Measurements from ENCODE around the gene SAMD10.
A peak's percentile ranks its signal among the peaks of the same experiment; 100 is the strongest.

Gene SAMD10

DNA sequence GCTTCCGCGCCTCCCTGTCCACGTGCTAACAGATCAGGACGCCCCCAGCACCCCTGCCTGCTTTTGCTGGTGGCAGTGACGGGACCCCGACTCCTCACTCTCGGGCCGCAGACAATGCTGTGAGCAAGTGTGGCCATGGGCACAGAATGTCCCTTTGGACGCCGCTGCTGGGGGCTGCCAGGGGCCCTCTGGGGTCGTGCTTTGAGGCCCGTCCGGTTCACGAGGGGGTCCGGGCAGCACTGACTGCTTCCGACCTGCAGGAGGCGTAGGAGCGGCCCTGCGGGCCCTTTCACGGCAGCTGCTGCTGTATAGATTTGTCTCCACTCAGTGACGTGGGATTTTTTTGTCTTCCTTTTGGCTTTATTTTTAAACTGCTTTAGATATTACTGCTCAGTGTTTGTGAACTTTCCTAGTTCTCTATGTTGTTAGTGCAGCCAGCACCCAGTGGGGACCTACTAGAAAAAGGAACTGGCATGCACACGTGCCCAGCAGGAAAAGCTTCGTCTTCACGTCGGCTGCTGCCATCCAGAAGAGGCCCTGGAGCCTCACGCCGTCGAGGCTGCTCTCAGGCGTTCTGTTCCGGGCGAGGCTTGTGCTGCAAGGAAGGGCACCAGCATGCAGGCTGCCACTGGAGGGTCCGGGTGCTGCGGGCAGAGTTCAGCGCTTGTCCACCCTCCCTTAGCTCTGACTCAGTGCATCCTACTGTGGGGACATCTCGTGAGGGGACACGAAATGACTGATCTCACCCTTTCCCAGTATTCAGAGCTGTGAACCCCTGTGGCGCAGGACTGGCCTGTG is 45.0 kb downstream of the SAMD10 start:
- Histone ChIP-seq H3K4me1 (ENCODE audit: insufficient read depth, low read length, severe bottlenecking) (no peaks in the 10 kb centered on the region), H3K9me3 (ENCODE audit: low read length) (no peaks in the 10 kb centered on the region), H3K4me3 (ENCODE audit: low read depth, low read length, poor library complexity, severe bottlenecking) (no peak overlapping the region), H3K27ac (ENCODE audit: low read depth, low read length, poor library complexity, severe bottlenecking) (no peak overlapping the region), H3F3A (ENCODE audit: insufficient read depth, low read length) (no peaks in the 10 kb centered on the region), H3K4me2 (ENCODE audit: low read length) (no peak overlapping the region), H3K36me3 (ENCODE audit: insufficient read depth, low read length) (peaks cover 76% of the 10 kb centered on the region), H3K79me2 (ENCODE audit: insufficient read depth, low read length) (no peaks in the 10 kb centered on the region), H3K9me2 (ENCODE audit: low read depth, low read length) (no peaks in the 10 kb centered on the region), H4K20me1 (ENCODE audit: insufficient read depth, low read length) (no peaks in the 10 kb centered on the region), H2AFZ (ENCODE audit: low read length) (no peak overlapping the region), H3K9ac (ENCODE audit: low read length) (no peak overlapping the region), H3K27me3 (ENCODE audit: insufficient read depth, low read length) (no peaks in the 10 kb centered on the region)
- TF ChIP-seq, protein P1, sequence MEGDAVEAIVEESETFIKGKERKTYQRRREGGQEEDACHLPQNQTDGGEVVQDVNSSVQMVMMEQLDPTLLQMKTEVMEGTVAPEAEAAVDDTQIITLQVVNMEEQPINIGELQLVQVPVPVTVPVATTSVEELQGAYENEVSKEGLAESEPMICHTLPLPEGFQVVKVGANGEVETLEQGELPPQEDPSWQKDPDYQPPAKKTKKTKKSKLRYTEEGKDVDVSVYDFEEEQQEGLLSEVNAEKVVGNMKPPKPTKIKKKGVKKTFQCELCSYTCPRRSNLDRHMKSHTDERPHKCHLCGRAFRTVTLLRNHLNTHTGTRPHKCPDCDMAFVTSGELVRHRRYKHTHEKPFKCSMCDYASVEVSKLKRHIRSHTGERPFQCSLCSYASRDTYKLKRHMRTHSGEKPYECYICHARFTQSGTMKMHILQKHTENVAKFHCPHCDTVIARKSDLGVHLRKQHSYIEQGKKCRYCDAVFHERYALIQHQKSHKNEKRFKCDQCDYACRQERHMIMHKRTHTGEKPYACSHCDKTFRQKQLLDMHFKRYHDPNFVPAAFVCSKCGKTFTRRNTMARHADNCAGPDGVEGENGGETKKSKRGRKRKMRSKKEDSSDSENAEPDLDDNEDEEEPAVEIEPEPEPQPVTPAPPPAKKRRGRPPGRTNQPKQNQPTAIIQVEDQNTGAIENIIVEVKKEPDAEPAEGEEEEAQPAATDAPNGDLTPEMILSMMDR (IDR thresholded peaks at IDR 0.05; ENCODE audit: low read length) = peak; percentile 63
- TF ChIP-seq EZH2 (IDR thresholded peaks at IDR 0.05; ENCODE audit: borderline replicate concordance, low read length) = no peak

DNA sequence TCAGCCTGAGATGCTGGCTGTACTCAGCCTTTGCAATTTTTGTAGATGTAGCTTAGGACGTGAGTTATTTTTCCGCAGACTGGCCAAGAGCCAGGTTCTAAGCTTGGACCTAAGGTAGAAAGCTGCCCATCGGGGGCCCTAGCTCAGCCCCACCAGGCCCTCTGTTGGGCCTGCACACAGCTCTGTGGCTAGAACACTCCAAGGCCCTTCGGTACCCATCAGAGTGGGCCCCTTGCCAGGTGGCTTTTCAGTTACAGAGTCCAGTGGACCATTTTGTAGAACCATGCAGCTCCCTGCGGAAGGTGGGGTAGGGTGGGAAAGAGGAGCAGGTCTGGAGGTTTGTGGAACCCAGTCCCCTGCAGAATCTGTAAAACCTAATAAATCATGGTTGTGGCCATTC is 45.8 kb downstream of the SAMD10 start:
- Histone ChIP-seq H3F3A (ENCODE audit: insufficient read depth, low read length) (no peaks in the 10 kb centered on the region), H3K27ac (ENCODE audit: low read depth, low read length, poor library complexity, severe bottlenecking) (no peak overlapping the region), H3K9ac (ENCODE audit: low read length) (no peak overlapping the region), H3K36me3 (ENCODE audit: insufficient read depth, low read length) (peaks cover 77% of the 10 kb centered on the region), H3K79me2 (ENCODE audit: insufficient read depth, low read length) (no peaks in the 10 kb centered on the region), H3K4me2 (ENCODE audit: low read length) (no peak overlapping the region), H3K4me1 (ENCODE audit: insufficient read depth, low read length, severe bottlenecking) (no peaks in the 10 kb centered on the region), H3K27me3 (ENCODE audit: insufficient read depth, low read length) (no peaks in the 10 kb centered on the region), H3K4me3 (ENCODE audit: low read depth, low read length, poor library complexity, severe bottlenecking) (no peak overlapping the region), H2AFZ (ENCODE audit: low read length) (no peak overlapping the region), H3K9me3 (ENCODE audit: low read length) (no peaks in the 10 kb centered on the region), H4K20me1 (ENCODE audit: insufficient read depth, low read length) (no peaks in the 10 kb centered on the region), H3K9me2 (ENCODE audit: low read depth, low read length) (no peaks in the 10 kb centered on the region)
- TF ChIP-seq, protein P1 (IDR thresholded peaks at IDR 0.05; ENCODE audit: low read length) = no peak
- TF ChIP-seq EZH2 (IDR thresholded peaks at IDR 0.05; ENCODE audit: borderline replicate concordance, low read length) = no peak

DNA sequence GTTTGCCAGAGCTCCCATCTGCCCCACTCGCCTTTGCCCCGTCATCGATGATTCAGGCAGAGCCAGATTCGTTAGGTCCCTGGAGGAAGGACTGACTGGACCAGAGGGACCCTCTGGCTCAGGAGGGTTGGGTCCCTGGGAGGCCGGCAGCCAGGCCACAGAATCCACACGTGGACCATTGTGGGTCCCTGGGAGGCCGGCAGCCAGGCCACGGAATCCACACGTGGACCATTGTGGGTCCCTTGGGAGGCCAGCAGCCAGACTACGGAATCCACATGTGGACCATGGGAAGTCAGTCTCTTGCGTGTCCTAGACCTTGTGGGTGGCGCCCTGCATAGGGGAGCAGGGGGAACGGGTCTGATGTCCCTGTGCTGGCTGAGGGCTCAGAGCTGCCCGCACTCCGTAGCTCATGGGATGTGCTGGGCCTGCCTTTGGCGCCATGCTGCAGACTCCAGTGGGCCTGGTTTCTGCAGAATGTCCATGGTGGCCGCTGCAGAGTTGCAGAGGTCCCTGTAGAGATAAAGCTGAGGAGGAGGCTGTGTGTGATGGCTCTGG is 46.8 kb downstream of the SAMD10 start:
- Histone ChIP-seq H3K9ac (ENCODE audit: low read length) (no peak overlapping the region), H3F3A (ENCODE audit: insufficient read depth, low read length) (no peaks in the 10 kb centered on the region), H3K27me3 (ENCODE audit: insufficient read depth, low read length) (no peaks in the 10 kb centered on the region), H3K9me3 (ENCODE audit: low read length) (no peaks in the 10 kb centered on the region), H4K20me1 (ENCODE audit: insufficient read depth, low read length) (no peaks in the 10 kb centered on the region), H3K4me1 (ENCODE audit: insufficient read depth, low read length, severe bottlenecking) (no peaks in the 10 kb centered on the region), H3K9me2 (ENCODE audit: low read depth, low read length) (no peaks in the 10 kb centered on the region), H3K79me2 (ENCODE audit: insufficient read depth, low read length) (no peaks in the 10 kb centered on the region), H3K4me3 (ENCODE audit: low read depth, low read length, poor library complexity, severe bottlenecking) (no peak overlapping the region), H3K36me3 (ENCODE audit: insufficient read depth, low read length) (peaks cover 84% of the 10 kb centered on the region), H3K27ac (ENCODE audit: low read depth, low read length, poor library complexity, severe bottlenecking) (no peak overlapping the region), H2AFZ (ENCODE audit: low read length) (no peak overlapping the region), H3K4me2 (ENCODE audit: low read length) (no peak overlapping the region)
- no peak for TF ChIP-seq EZH2 (IDR thresholded peaks at IDR 0.05; ENCODE audit: borderline replicate concordance, low read length)
- TF ChIP-seq, protein P1 (IDR thresholded peaks at IDR 0.05; ENCODE audit: low read length) = no peak
